NCI-H1092 treated with DMSO at 0.1 percent for 48 hours (cell line): ENCODE measurements around the gene PIAS1.

Experiments
- DNase-seq: peaks from one replicate; lab custom pipeline; 2025; lab: John Stamatoyannopoulos, UW

The PIAS1 gene

GRCh38 chr15:68241088-68241935 lies 187.2 kb downstream of the PIAS1 start:
- no peak for DNase-seq
